ENCODE data around the gene COQ8B. TPM values are rescaled to one million over a fixed set of nuclear protein-coding genes. Genes with fewer than 3 reads are reported as not detected.
A peak's percentile ranks its signal among the peaks of the same experiment; 100 is the strongest.

Gene COQ8B
- total and polyA plus RNA-seq, 4 donors: 20.5 to 79.8 (median 32.8) TPM

DNA sequence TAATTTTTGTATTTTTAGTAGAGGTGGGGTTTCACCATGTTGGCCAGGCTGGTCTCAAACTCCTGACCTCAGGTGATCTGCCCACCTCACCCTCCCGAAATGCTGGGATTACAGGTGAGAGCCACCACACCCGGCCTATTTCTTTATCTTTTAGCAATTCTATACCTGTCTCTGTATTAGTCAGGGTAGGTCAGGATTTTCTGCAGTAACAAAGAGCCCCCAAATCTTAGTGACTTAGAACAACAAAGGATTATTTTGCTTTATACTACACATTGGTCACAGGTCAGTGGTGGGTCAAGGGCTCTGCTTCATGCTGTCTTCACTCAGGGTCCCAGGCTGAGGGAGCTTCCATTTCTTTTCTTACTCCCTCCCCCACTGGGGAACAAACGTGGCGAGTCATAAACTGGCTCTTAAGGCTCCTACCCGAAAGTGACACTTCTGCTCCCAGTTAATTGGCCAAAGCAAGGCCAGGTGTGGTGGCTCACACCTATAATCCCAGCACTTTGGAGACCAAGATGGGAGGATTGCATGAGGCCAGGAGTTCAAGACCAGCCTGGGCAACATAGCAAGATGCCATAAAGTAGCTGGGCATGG lies 7.1 kb upstream of the COQ8B start:
- 89 to 91% methylated on average over 5 of the region's 5 CpGs for WGBS, 2 donors
- Histone ChIP-seq H3K27ac (ENCODE audit: low read depth in 1 of 2, low read length in 2 of 2) (no peak overlapping the region), H3K27me3 (ENCODE audit: control insufficient read depth in 1 of 2, insufficient read depth in 2 of 2, low read length in 1 of 2) (no peaks in the 10 kb centered on the region), H3K4me3 (ENCODE audit: low read length in 2 of 2) (no peak overlapping the region), H3K9me3 (ENCODE audit: control insufficient read depth, low read length) (no peaks in the 10 kb centered on the region), H3K4me1 (ENCODE audit: control insufficient read depth in 1 of 2, insufficient read depth in 2 of 2, low read length in 2 of 2) (no peaks in the 10 kb centered on the region), H3K36me3 (ENCODE audit: control insufficient read depth in 1 of 2, insufficient read depth in 2 of 2, low read length in 1 of 2) (peaks cover 0 to 2% of the 10 kb centered on the region in 2 donors)
- intact Hi-C loops (cut with DNase I): no loop called here
- DNase-seq (no peak), ATAC-seq (ENCODE audit: low FRiP score) (no peak)

DNA sequence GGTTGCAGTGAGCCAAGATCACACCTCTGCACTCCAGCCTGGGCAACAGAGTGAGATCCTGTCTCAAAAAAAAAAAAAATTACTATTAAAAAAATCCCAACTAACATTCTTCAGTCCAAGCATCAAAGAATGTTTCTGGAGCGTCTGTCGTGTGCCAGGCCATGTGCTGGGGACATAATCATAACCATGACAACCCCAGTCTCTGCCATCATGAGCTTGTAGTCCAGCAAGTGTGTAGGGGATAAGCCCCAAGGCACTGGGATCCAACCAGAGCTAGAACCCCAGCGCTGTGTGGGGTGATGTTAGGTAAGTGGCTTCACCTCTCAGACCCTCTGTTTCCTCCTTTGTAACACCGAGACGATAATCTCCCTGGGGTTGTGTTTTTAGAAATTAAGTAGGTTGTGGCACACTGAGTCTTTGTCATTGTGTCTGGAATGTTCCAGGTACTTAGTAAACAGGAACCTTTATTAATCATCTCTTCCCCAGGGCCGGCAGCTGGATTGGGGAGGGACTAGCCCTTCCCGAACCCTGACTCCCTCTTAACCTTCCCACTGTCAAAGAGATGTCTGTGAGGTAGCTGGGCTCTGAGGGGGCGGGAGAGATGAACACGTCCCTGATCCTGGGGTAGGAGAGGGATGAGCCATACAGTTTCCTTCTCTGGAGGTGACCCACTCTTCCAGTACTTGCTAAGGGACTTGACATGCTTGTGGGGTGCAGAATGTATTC lies 5.4 kb upstream of the COQ8B start:
- WGBS, 2 donors: 71 to 77% methylated on average over 9 of the region's 9 CpGs
- intact Hi-C loops (cut with DNase I): no loop called here
- no peak for DNase-seq
- no peaks in the 10 kb centered on the region for H3K9me3 ChIP-seq (ENCODE audit: control insufficient read depth, low read length)
- ATAC-seq (ENCODE audit: low FRiP score): no peak
- H3K36me3 ChIP-seq (ENCODE audit: control insufficient read depth in 1 of 2, insufficient read depth in 2 of 2, low read length in 1 of 2): peaks cover 0 to 2% of the 10 kb centered on the region in 2 donors
- H3K4me3 ChIP-seq (ENCODE audit: low read length in 2 of 2): no peak overlapping the region
- no peaks in the 10 kb centered on the region for H3K4me1 ChIP-seq (ENCODE audit: control insufficient read depth in 1 of 2, insufficient read depth in 2 of 2, low read length in 2 of 2)
- H3K27me3 ChIP-seq (ENCODE audit: control insufficient read depth in 1 of 2, insufficient read depth in 2 of 2, low read length in 1 of 2): no peaks in the 10 kb centered on the region
- H3K27ac ChIP-seq (ENCODE audit: low read depth in 1 of 2, low read length in 2 of 2): no peak overlapping the region

DNA sequence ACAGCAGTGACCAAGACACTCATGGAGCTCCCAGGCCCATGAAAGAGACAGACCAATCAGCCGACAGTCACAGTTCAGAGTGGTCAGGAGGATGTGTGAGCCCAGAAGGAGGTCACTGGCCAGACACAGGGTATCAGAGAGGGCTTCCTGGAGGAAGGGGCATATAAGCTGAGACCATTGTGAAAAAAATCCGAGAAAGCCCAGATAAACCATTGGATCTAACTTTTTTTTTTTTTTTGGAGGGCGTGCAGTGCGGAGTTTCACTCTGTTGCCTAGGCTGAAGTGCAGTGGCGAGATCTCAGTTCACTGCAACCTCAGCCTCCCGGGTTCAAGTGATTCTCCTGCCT lies 4.4 kb upstream of the COQ8B start:
- no peak for DNase-seq
- H3K27ac ChIP-seq (ENCODE audit: low read depth in 1 of 2, low read length in 2 of 2): peak overlapping the region in 1 of 2 donors; percentile 81
- peaks cover 0 to 2% of the 10 kb centered on the region in 2 donors for H3K36me3 ChIP-seq (ENCODE audit: control insufficient read depth in 1 of 2, insufficient read depth in 2 of 2, low read length in 1 of 2)
- intact Hi-C loops (cut with DNase I): no loop called here
- no peaks in the 10 kb centered on the region for H3K27me3 ChIP-seq (ENCODE audit: control insufficient read depth in 1 of 2, insufficient read depth in 2 of 2, low read length in 1 of 2)
- no peaks in the 10 kb centered on the region for H3K9me3 ChIP-seq (ENCODE audit: control insufficient read depth, low read length)
- H3K4me3 ChIP-seq (ENCODE audit: low read length in 2 of 2): no peak overlapping the region
- no peaks in the 10 kb centered on the region for H3K4me1 ChIP-seq (ENCODE audit: control insufficient read depth in 1 of 2, insufficient read depth in 2 of 2, low read length in 2 of 2)
- WGBS, 2 donors: 78 to 87% methylated on average over 6 of the region's 6 CpGs
- ATAC-seq (ENCODE audit: low FRiP score): no peak

GRCh38 chr19:40719414-40719894 lies 2.8 kb upstream of the COQ8B start:
- Histone ChIP-seq H3K4me3 (ENCODE audit: low read length in 2 of 2) (peak overlapping the region; percentile 55 to 84), H3K27me3 (ENCODE audit: control insufficient read depth in 1 of 2, insufficient read depth in 2 of 2, low read length in 1 of 2) (no peaks in the 10 kb centered on the region), H3K27ac (ENCODE audit: low read depth in 1 of 2, low read length in 2 of 2) (peak overlapping the region in 1 of 2 donors; percentile 17), H3K4me1 (ENCODE audit: control insufficient read depth in 1 of 2, insufficient read depth in 2 of 2, low read length in 2 of 2) (no peaks in the 10 kb centered on the region), H3K36me3 (ENCODE audit: control insufficient read depth in 1 of 2, insufficient read depth in 2 of 2, low read length in 1 of 2) (no peaks in the 10 kb centered on the region), H3K9me3 (ENCODE audit: control insufficient read depth, low read length) (no peaks in the 10 kb centered on the region)
- DNase-seq (no peak), ATAC-seq (ENCODE audit: low FRiP score) (no peak)
- WGBS, 2 donors: 31% methylated on average over 7 of the region's 7 CpGs
- intact Hi-C loops (cut with DNase I): loop anchor here in 1 of 2 donors (5.0 kb wide), 1 partner anchor 78 kb away; the partner anchor contains the start of gene EGLN2

DNA sequence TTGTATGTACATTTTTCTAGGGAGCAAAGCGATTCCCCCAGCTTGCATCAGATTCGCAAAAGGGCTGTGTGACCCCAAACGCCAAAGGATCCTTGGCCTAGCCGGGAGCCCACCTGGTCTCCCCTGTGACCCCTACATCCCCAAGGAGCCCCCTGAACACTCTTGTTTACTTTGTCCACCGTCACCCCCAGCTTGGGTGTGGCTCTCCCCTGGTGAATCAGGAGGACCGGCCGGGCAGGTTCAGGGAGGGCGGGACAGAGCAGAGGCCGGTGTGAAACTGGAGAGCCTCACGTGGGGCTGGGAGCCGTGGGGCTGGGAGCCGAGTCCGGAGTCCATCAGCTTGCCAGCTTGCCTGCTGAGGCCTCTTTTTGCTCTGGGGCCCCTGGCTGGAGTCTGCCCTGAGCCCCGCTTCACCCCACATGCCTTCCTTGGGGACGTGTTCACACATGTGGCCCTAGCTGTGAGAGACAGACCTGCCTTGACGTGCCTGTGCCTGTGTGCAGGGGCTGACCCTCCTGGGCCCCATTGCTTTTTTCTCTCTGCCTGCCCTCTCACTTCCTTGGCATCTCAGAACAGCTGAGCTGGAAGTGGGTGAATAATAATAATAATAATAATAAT lies 2.2 kb upstream of the COQ8B start:
- 2 to 3% methylated on average over 16 of the region's 16 CpGs for whole genome bisulfite sequencing, 2 donors
- peak; percentile 70 to 87 for DNase-seq
- H3K27me3 ChIP-seq (ENCODE audit: control insufficient read depth in 1 of 2, insufficient read depth in 2 of 2, low read length in 1 of 2): no peaks in the 10 kb centered on the region
- H3K4me1 ChIP-seq (ENCODE audit: control insufficient read depth in 1 of 2, insufficient read depth in 2 of 2, low read length in 2 of 2): no peaks in the 10 kb centered on the region
- no peak for ATAC-seq (ENCODE audit: low FRiP score)
- peak overlapping the region in 1 of 2 donors; percentile 94 for H3K27ac ChIP-seq (ENCODE audit: low read depth in 1 of 2, low read length in 2 of 2)
- peak overlapping the region; percentile 55 to 84 for H3K4me3 ChIP-seq (ENCODE audit: low read length in 2 of 2)
- H3K9me3 ChIP-seq (ENCODE audit: control insufficient read depth, low read length): no peaks in the 10 kb centered on the region
- intact Hi-C loops (cut with DNase I): loop anchor here in 1 of 2 donors (5.0 kb wide), 1 partner anchor 78 kb away; the partner anchor contains the start of gene EGLN2
- H3K36me3 ChIP-seq (ENCODE audit: control insufficient read depth in 1 of 2, insufficient read depth in 2 of 2, low read length in 1 of 2): no peaks in the 10 kb centered on the region

- no peaks in the 10 kb centered on the region for H3K27me3 ChIP-seq (ENCODE audit: control insufficient read depth in 1 of 2, insufficient read depth in 2 of 2, low read length in 1 of 2)
- no peaks in the 10 kb centered on the region for H3K36me3 ChIP-seq (ENCODE audit: control insufficient read depth in 1 of 2, insufficient read depth in 2 of 2, low read length in 1 of 2)
- WGBS, 2 donors: 18 to 26% methylated on average over 20 of the region's 20 CpGs
- H3K9me3 ChIP-seq (ENCODE audit: control insufficient read depth, low read length): no peaks in the 10 kb centered on the region
- DNase-seq: peak; percentile 64 to 86
- H3K4me1 ChIP-seq (ENCODE audit: control insufficient read depth in 1 of 2, insufficient read depth in 2 of 2, low read length in 2 of 2): no peaks in the 10 kb centered on the region
- no peak for ATAC-seq (ENCODE audit: low FRiP score)
- intact Hi-C loops (cut with DNase I): loop anchor here in 1 of 2 donors (2.0 to 5.0 kb wide), 3 partner anchors 33 to 79 kb away; partner anchors contain the start of genes ACTMAP, EGLN2 and SNRPA
- H3K4me3 ChIP-seq (ENCODE audit: low read length in 2 of 2): peak overlapping the region; percentile 55 to 84
- H3K27ac ChIP-seq (ENCODE audit: low read depth in 1 of 2, low read length in 2 of 2): peak overlapping the region; percentile 2 to 96
Observed at GRCh38 chr19:40717880-40718773, 1.4 kb upstream of the COQ8B start.

DNA sequence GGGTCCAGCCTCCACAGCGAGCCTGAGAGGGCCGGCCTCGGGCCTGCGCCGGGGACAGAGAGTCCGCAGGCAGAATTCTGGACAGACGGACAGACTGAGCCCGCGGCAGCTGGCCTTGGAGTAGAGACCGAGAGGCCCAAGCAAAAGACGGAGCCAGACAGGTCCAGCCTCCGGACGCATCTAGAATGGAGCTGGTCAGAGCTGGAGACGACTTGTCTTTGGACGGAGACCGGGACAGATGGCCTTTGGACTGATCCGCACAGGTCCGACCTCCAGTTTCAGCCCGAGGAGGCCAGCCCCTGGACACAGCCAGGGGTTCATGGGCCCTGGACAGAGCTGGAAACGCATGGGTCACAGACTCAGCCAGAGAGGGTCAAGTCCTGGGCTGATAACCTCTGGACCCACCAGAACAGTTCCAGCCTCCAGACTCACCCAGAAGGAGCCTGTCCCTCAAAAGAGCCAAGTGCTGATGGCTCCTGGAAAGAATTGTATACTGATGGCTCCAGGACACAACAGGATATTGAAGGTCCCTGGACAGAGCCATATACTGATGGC lies 716 bp upstream of the COQ8B start:
- H3K4me1 ChIP-seq (ENCODE audit: control insufficient read depth in 1 of 2, insufficient read depth in 2 of 2, low read length in 2 of 2): no peaks in the 10 kb centered on the region
- peak in 1 of 2 donors; percentile 56 for DNase-seq
- intact Hi-C loops (cut with DNase I): loop anchor here in 1 of 2 donors (2.0 to 5.0 kb wide), 3 partner anchors 33 to 80 kb away; partner anchors contain the start of genes ACTMAP, EGLN2 and SNRPA

More for the DNA sequence above, 716 bp upstream of the COQ8B start:
- peak overlapping the region; percentile 2 to 96 for H3K27ac ChIP-seq (ENCODE audit: low read depth in 1 of 2, low read length in 2 of 2)
- H3K36me3 ChIP-seq (ENCODE audit: control insufficient read depth in 1 of 2, insufficient read depth in 2 of 2, low read length in 1 of 2): no peaks in the 10 kb centered on the region
- 0 to 1% methylated on average over 20 of the region's 20 CpGs for WGBS, 2 donors
- ATAC-seq (ENCODE audit: low FRiP score): no peak
- peak overlapping the region; percentile 55 to 84 for H3K4me3 ChIP-seq (ENCODE audit: low read length in 2 of 2)
- no peaks in the 10 kb centered on the region for H3K27me3 ChIP-seq (ENCODE audit: control insufficient read depth in 1 of 2, insufficient read depth in 2 of 2, low read length in 1 of 2)
- H3K9me3 ChIP-seq (ENCODE audit: control insufficient read depth, low read length): no peaks in the 10 kb centered on the region

All from aorta (tissue), 5 donors.